WTC11 (cell line): ENCODE data around the gene SLC25A10.

Experiments used
- ATF1 ChIP-seq: sonication (generic); formaldehyde crosslinking; IDR thresholded peaks from 2 replicates; pipeline ENCODE4 v1.8.1; 2023; ENCODE audit warnings: mild to moderate bottlenecking, moderate library complexity, missing genetic modification reagents
- FOXK1 ChIP-seq: sonication (generic); formaldehyde crosslinking; IDR thresholded peaks from 2 replicates; pipeline ENCODE4 v1.8.0; 2022; ENCODE audit warnings: mild to moderate bottlenecking, moderate library complexity, missing genetic modification reagents
- GRHL2 ChIP-seq: fragments of 250-450 bp; sonication (Bioruptor Pico); IDR thresholded peaks from 2 replicates; pipeline ENCODE4 v1.8.0; 2022; ENCODE audit warnings: mild to moderate bottlenecking, moderate library complexity; ENCODE audit not compliant: insufficient replicate concordance, severe bottlenecking
- NFE2L1 ChIP-seq: sonication (generic); formaldehyde crosslinking; IDR thresholded peaks from 2 replicates; pipeline ENCODE4 v1.8.1; 2023; ENCODE audit warnings: missing genetic modification reagents
- NR1H2 ChIP-seq: sonication (generic); formaldehyde crosslinking; IDR thresholded peaks from 2 replicates; pipeline ENCODE4 v1.9.0; 2021; ENCODE audit warnings: mild to moderate bottlenecking, moderate library complexity, missing genetic modification reagents
- SOX15 ChIP-seq: fragments of 250-450 bp; sonication (Bioruptor Pico); IDR thresholded peaks from 2 replicates; pipeline ENCODE4 v1.9.0; 2021; ENCODE audit warnings: mild to moderate bottlenecking
- SP1 ChIP-seq: sonication (generic); formaldehyde crosslinking; conservative IDR thresholded peaks from 2 replicates; pipeline ENCODE4 v1.8.1; 2022; ENCODE audit warnings: missing genetic modification reagents
- TF ChIP-seq, protein P1 (sequence below): fragments of 200-600 bp; IDR thresholded peaks from 2 replicates; pipeline ENCODE4 v1.8.0; 2022; ENCODE audit warnings: antibody characterized with exemption
- TF ChIP-seq, protein P2 (sequence below): sonication (generic); formaldehyde crosslinking; IDR thresholded peaks from 2 replicates; pipeline ENCODE4 v1.8.1; 2023; ENCODE audit warnings: mild to moderate bottlenecking, missing genetic modification reagents, moderate library complexity
- TF ChIP-seq, protein P3 (sequence below): sonication (generic); formaldehyde crosslinking; IDR thresholded peaks from 2 replicates; pipeline ENCODE4 v1.8.1; 2022; ENCODE audit warnings: mild to moderate bottlenecking, missing genetic modification reagents, moderate library complexity, borderline replicate concordance
- TF ChIP-seq, protein P4 (sequence below): sonication (generic); formaldehyde crosslinking; IDR thresholded peaks from 2 replicates; pipeline ENCODE4 v1.8.1; 2023; ENCODE audit warnings: mild to moderate bottlenecking, missing genetic modification reagents, moderate library complexity
- TF ChIP-seq, protein P5 (sequence below): sonication (generic); formaldehyde crosslinking; IDR thresholded peaks from 2 replicates; pipeline ENCODE4 v1.8.1; 2023; ENCODE audit warnings: mild to moderate bottlenecking, moderate library complexity, missing genetic modification reagents
- TF ChIP-seq, protein P6 (sequence below): sonication (generic); formaldehyde crosslinking; IDR thresholded peaks from 2 replicates; pipeline ENCODE4 v1.8.1; 2022; ENCODE audit warnings: missing genetic modification reagents, borderline replicate concordance

DNA sequence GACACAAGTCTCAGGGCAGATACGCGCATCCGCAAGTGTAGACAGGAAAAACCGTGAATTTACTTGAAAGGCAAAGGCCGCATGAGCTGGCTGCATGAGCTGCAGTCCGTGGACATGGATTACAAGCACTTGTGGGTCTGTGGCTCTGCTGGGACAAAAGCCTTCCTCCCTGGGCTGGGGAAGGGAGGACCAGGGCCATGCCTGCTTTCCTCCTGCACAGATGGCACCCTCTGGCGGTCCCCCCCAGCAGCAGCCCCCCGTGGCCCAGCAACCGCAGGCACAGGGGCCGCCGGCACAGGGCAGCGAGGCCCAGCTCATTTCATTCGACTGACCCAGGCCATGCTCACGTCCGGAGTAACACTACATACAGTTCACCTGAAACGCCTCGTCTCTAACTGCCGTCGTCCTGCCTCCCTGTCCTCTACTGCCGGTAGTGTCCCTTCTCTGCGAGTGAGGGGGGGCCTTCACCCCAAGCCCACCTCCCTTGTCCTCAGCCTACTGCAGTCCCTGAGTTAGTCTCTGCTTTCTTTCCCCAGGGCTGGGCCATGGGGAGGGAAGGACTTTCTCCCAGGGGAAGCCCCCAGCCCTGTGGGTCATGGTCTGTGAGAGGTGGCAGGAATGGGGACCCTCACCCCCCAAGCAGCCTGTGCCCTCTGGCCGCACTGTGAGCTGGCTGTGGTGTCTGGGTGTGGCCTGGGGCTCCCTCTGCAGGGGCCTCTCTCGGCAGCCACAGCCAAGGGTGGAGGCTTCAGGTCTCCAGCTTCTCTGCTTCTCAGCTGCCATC lies 10.6 kb upstream of the SLC25A10 start:
- TF ChIP-seq, protein P1, sequence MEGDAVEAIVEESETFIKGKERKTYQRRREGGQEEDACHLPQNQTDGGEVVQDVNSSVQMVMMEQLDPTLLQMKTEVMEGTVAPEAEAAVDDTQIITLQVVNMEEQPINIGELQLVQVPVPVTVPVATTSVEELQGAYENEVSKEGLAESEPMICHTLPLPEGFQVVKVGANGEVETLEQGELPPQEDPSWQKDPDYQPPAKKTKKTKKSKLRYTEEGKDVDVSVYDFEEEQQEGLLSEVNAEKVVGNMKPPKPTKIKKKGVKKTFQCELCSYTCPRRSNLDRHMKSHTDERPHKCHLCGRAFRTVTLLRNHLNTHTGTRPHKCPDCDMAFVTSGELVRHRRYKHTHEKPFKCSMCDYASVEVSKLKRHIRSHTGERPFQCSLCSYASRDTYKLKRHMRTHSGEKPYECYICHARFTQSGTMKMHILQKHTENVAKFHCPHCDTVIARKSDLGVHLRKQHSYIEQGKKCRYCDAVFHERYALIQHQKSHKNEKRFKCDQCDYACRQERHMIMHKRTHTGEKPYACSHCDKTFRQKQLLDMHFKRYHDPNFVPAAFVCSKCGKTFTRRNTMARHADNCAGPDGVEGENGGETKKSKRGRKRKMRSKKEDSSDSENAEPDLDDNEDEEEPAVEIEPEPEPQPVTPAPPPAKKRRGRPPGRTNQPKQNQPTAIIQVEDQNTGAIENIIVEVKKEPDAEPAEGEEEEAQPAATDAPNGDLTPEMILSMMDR = no peak
- TF ChIP-seq, protein P2, sequence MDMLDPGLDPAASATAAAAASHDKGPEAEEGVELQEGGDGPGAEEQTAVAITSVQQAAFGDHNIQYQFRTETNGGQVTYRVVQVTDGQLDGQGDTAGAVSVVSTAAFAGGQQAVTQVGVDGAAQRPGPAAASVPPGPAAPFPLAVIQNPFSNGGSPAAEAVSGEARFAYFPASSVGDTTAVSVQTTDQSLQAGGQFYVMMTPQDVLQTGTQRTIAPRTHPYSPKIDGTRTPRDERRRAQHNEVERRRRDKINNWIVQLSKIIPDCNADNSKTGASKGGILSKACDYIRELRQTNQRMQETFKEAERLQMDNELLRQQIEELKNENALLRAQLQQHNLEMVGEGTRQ = no peak
- TF ChIP-seq, protein P3, sequence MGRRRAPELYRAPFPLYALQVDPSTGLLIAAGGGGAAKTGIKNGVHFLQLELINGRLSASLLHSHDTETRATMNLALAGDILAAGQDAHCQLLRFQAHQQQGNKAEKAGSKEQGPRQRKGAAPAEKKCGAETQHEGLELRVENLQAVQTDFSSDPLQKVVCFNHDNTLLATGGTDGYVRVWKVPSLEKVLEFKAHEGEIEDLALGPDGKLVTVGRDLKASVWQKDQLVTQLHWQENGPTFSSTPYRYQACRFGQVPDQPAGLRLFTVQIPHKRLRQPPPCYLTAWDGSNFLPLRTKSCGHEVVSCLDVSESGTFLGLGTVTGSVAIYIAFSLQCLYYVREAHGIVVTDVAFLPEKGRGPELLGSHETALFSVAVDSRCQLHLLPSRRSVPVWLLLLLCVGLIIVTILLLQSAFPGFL (CRISPR knock-in tag) = no peak
- TF ChIP-seq NR1H2 (no peak), FOXK1 (CRISPR knock-in tag) (no peak), SOX15 (CRISPR knock-in tag) (no peak), SP1 (no peak), GRHL2 (CRISPR knock-in tag) (no peak), ATF1 (CRISPR knock-in tag) (no peak), NFE2L1 (no peak)
- TF ChIP-seq, protein P4, sequence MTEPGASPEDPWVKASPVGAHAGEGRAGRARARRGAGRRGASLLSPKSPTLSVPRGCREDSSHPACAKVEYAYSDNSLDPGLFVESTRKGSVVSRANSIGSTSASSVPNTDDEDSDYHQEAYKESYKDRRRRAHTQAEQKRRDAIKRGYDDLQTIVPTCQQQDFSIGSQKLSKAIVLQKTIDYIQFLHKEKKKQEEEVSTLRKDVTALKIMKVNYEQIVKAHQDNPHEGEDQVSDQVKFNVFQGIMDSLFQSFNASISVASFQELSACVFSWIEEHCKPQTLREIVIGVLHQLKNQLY (CRISPR knock-in tag) = no peak
- TF ChIP-seq, protein P5, sequence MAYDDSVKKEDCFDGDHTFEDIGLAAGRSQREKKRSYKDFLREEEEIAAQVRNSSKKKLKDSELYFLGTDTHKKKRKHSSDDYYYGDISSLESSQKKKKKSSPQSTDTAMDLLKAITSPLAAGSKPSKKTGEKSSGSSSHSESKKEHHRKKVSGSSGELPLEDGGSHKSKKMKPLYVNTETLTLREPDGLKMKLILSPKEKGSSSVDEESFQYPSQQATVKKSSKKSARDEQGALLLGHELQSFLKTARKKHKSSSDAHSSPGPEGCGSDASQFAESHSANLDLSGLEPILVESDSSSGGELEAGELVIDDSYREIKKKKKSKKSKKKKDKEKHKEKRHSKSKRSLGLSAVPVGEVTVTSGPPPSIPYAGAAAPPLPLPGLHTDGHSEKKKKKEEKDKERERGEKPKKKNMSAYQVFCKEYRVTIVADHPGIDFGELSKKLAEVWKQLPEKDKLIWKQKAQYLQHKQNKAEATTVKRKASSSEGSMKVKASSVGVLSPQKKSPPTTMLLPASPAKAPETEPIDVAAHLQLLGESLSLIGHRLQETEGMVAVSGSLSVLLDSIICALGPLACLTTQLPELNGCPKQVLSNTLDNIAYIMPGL (CRISPR knock-in tag) = no peak
- TF ChIP-seq, protein P6, sequence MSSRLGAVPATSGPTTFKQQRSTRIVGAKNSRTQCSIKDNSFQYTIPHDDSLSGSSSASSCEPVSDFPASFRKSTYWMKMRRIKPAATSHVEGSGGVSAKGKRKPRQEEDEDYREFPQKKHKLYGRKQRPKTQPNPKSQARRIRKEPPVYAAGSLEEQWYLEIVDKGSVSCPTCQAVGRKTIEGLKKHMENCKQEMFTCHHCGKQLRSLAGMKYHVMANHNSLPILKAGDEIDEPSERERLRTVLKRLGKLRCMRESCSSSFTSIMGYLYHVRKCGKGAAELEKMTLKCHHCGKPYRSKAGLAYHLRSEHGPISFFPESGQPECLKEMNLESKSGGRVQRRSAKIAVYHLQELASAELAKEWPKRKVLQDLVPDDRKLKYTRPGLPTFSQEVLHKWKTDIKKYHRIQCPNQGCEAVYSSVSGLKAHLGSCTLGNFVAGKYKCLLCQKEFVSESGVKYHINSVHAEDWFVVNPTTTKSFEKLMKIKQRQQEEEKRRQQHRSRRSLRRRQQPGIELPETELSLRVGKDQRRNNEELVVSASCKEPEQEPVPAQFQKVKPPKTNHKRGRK (CRISPR knock-in tag) = no peak
